Smooth muscle cell (in vitro differentiated cells): ENCODE results near the gene SENP5. TPM values are rescaled to one million over a fixed set of nuclear protein-coding genes. Genes with fewer than 3 reads are reported as not detected.

Experiments
- DNase-seq: peaks from one replicate; lab custom pipeline; 2025; ENCODE audit not compliant: unreplicated experiment; lab: John Stamatoyannopoulos, UW
- H2AFZ ChIP-seq: fragments of 200-600 bp; sonication (generic); 2 replicates; pipeline ENCODE4 v1.6.0; 2016; ENCODE audit warnings: antibody characterized with exemption, low read depth, mild to moderate bottlenecking
- H3F3A ChIP-seq: fragments of 200-600 bp; sonication (generic); 2 replicates; pipeline ENCODE4 v1.6.0; 2017; ENCODE audit warnings: antibody characterized with exemption, low read depth
- H3K27ac ChIP-seq: fragments of 200-600 bp; sonication (generic); 2 replicates; pipeline ENCODE4 v1.5.1; 2016; ENCODE audit warnings: low read depth, mild to moderate bottlenecking
- H3K27me3 ChIP-seq: fragments of 200-600 bp; sonication (generic); 2 replicates; pipeline ENCODE4 v1.6.1; 2016; ENCODE audit warnings: low read depth, mild to moderate bottlenecking
- H3K36me3 ChIP-seq: fragments of 200-600 bp; sonication (generic); 2 replicates; pipeline ENCODE4 v1.5.1; 2016; ENCODE audit warnings: low read depth
- H3K4me1 ChIP-seq: fragments of 200-600 bp; sonication (generic); 2 replicates; pipeline ENCODE4 v1.5.1; 2016; ENCODE audit warnings: low read depth
- H3K4me2 ChIP-seq: fragments of 200-600 bp; sonication (generic); 2 replicates; pipeline ENCODE4 v1.6.0; 2016; ENCODE audit warnings: mild to moderate bottlenecking
- H3K4me3 ChIP-seq: fragments of 200-600 bp; sonication (generic); 2 replicates; pipeline ENCODE4 v1.5.1; 2016; ENCODE audit warnings: mild to moderate bottlenecking
- H3K79me2 ChIP-seq: fragments of 200-600 bp; sonication (generic); 2 replicates; pipeline ENCODE4 v1.6.0; 2016; ENCODE audit warnings: low read depth, mild to moderate bottlenecking
- H3K9ac ChIP-seq: fragments of 200-600 bp; sonication (generic); 2 replicates; pipeline ENCODE4 v1.6.0; 2016; ENCODE audit warnings: low read depth
- H3K9me3 ChIP-seq: fragments of 200-600 bp; sonication (generic); replicated peaks from 2 replicates; pipeline ENCODE4 v1.5.1; 2016; ENCODE audit warnings: low read depth
- H4K20me1 ChIP-seq: fragments of 200-600 bp; sonication (generic); 2 replicates; pipeline ENCODE4 v1.6.0; 2016; ENCODE audit warnings: low read depth
- CTCF ChIP-seq: fragments of 200-600 bp; sonication (generic); IDR thresholded peaks from 2 replicates; pipeline ENCODE4 v1.5.1; 2017; ENCODE audit warnings: borderline replicate concordance, mild to moderate bottlenecking, antibody characterized with exemption; ENCODE audit not compliant: insufficient read depth, poor library complexity, severe bottlenecking
- WGBS: methylation state at CpG from one replicate; pipeline ENCODE4 v1.1.7; 2016; ENCODE audit warnings: low lambda C conversion rate; 5-methylcytosine and 5-hydroxymethylcytosine counted together
- polyA plus RNA-seq: library from polyadenylated mRNA; unstranded; fragments of >200 nt; fragmentation: Nextera tagmentation; extraction: Ambion mirVana; gene quantifications from 2 replicates; pipeline ENCODE4 v1.2.1, GENCODE V29; 2016
- total RNA-seq: library from RNA; depleted of rRNA; stranded (reverse); fragments of >200 nt; gene quantifications from 2 replicates; pipeline ENCODE4 v1.2.3, GENCODE V29; 2014

Gene SENP5
- total and polyA plus RNA-seq, 2 experiments from 2014 or later: 18.6 to 35.0 TPM

DNA sequence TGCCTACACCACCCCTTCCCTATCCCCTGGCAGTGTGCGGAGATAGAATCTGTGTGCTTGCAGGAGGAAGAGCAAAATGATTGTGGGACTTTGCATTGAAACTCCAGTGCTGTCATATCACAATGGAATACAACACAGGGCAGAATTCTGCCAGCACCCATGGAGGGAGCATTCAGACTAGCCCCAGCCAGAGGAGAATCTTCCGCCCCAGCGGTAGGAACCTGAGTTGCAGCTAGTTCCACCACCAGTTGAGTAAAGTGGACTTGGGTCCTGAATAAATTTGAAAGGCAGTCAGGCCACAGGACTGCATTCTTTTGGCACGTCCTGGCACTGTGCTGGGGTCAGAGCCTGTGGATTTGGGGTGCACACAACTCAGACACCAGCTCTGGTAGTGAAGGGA lies 47.1 kb downstream of the SENP5 start:
- Histone ChIP-seq H3K27me3 (no peaks in the 10 kb centered on the region), H3K9me3 (no peaks in the 10 kb centered on the region), H3K36me3 (peaks cover 6% of the 10 kb centered on the region), H3K27ac (no peak overlapping the region), H3K4me2 (no peak overlapping the region), H3F3A (peaks cover 2% of the 10 kb centered on the region), H3K4me1 (no peaks in the 10 kb centered on the region), H2AFZ (no peak overlapping the region), H3K9ac (no peak overlapping the region), H3K4me3 (no peak overlapping the region), H4K20me1 (no peaks in the 10 kb centered on the region), H3K79me2 (no peaks in the 10 kb centered on the region)
- DNase-seq: no peak
- TF ChIP-seq CTCF: no peak
- WGBS: 89% methylated on average over 4 of the region's 4 CpGs

GRCh38 chr3:196915375-196915774 lies 47.7 kb downstream of the SENP5 start:
- Histone ChIP-seq H3K4me1 (no peaks in the 10 kb centered on the region), H3K36me3 (peaks cover 6% of the 10 kb centered on the region), H3K4me3 (no peak overlapping the region), H3K79me2 (no peaks in the 10 kb centered on the region), H2AFZ (no peak overlapping the region), H4K20me1 (no peaks in the 10 kb centered on the region), H3K9ac (no peak overlapping the region), H3F3A (peaks cover 3% of the 10 kb centered on the region), H3K9me3 (no peaks in the 10 kb centered on the region), H3K4me2 (no peak overlapping the region), H3K27me3 (no peaks in the 10 kb centered on the region), H3K27ac (no peak overlapping the region)
- 98% methylated on average over 3 of the region's 3 CpGs for WGBS
- no peak for TF ChIP-seq CTCF
- DNase-seq: no peak

GRCh38 chr3:196916221-196916620 lies 48.5 kb downstream of the SENP5 start:
- H3K4me1 ChIP-seq: no peaks in the 10 kb centered on the region
- no peaks in the 10 kb centered on the region for H3K27me3 ChIP-seq
- no peak overlapping the region for H2AFZ ChIP-seq
- no peak overlapping the region for H3K9ac ChIP-seq
- no peak overlapping the region for H3K4me3 ChIP-seq
- no peak for DNase-seq
- H3K4me2 ChIP-seq: no peak overlapping the region
- H3K36me3 ChIP-seq: peaks cover 6% of the 10 kb centered on the region
- H3K79me2 ChIP-seq: no peaks in the 10 kb centered on the region
- H4K20me1 ChIP-seq: no peaks in the 10 kb centered on the region
- TF ChIP-seq CTCF: no peak
- H3K9me3 ChIP-seq: no peaks in the 10 kb centered on the region
- H3K27ac ChIP-seq: no peak overlapping the region
- WGBS: 95% methylated on average over 1 of the region's 1 CpG
- H3F3A ChIP-seq: peaks cover 3% of the 10 kb centered on the region

GRCh38 chr3:196916995-196917394 lies 49.3 kb downstream of the SENP5 start:
- H3K9me3 ChIP-seq: no peaks in the 10 kb centered on the region
- H3K79me2 ChIP-seq: no peaks in the 10 kb centered on the region
- H2AFZ ChIP-seq: no peak overlapping the region
- H3F3A ChIP-seq: peaks cover 3% of the 10 kb centered on the region
- WGBS: 96% methylated on average over 3 of the region's 3 CpGs
- H3K9ac ChIP-seq: no peak overlapping the region
- TF ChIP-seq CTCF: no peak
- H3K4me1 ChIP-seq: no peaks in the 10 kb centered on the region
- peaks cover 6% of the 10 kb centered on the region for H3K36me3 ChIP-seq
- DNase-seq: no peak
- H3K4me2 ChIP-seq: no peak overlapping the region
- no peaks in the 10 kb centered on the region for H3K27me3 ChIP-seq
- H4K20me1 ChIP-seq: no peaks in the 10 kb centered on the region
- H3K27ac ChIP-seq: no peak overlapping the region
- no peak overlapping the region for H3K4me3 ChIP-seq
